ENCODE data around the gene NIN.

DNA sequence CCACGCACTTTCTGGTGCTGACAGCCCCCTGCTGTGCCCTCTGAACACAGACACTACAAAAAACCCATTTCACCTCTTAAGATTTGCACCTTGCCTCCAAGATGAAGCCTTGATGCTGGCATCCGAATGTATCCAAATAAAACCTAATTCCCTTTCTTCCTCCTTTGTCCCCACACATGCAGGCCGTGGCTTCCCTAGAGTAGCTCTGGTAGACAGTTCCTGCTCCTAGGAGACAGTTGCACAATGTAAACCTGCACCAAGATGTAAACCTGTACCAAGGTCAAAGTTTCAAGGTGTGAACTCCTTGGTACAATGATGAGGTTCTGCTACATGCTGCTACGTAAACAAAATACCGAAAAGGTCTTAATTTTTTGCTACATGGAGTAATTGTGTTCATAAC lies 40.3 kb upstream of the NIN start:
- TF ChIP-seq, protein P1, sequence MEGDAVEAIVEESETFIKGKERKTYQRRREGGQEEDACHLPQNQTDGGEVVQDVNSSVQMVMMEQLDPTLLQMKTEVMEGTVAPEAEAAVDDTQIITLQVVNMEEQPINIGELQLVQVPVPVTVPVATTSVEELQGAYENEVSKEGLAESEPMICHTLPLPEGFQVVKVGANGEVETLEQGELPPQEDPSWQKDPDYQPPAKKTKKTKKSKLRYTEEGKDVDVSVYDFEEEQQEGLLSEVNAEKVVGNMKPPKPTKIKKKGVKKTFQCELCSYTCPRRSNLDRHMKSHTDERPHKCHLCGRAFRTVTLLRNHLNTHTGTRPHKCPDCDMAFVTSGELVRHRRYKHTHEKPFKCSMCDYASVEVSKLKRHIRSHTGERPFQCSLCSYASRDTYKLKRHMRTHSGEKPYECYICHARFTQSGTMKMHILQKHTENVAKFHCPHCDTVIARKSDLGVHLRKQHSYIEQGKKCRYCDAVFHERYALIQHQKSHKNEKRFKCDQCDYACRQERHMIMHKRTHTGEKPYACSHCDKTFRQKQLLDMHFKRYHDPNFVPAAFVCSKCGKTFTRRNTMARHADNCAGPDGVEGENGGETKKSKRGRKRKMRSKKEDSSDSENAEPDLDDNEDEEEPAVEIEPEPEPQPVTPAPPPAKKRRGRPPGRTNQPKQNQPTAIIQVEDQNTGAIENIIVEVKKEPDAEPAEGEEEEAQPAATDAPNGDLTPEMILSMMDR (IDR thresholded peaks at IDR 0.05) = no peak
- TF ChIP-seq POLR2AphosphoS5 (IDR thresholded peaks at IDR 0.05) (no peak), POLR2A (IDR thresholded peaks at IDR 0.05) (no peak)
